HG02759 (cell line): ENCODE data around the gene ABCC1.

Experiments used
- ATAC-seq: cut with Tn5 transposase; IDR thresholded peaks from one replicate; pipeline ENCODE4 v1.9.1; 2021; ENCODE audit warnings: mild to moderate bottlenecking, moderate library complexity; ENCODE audit not compliant: unreplicated experiment

The ABCC1 gene

DNA sequence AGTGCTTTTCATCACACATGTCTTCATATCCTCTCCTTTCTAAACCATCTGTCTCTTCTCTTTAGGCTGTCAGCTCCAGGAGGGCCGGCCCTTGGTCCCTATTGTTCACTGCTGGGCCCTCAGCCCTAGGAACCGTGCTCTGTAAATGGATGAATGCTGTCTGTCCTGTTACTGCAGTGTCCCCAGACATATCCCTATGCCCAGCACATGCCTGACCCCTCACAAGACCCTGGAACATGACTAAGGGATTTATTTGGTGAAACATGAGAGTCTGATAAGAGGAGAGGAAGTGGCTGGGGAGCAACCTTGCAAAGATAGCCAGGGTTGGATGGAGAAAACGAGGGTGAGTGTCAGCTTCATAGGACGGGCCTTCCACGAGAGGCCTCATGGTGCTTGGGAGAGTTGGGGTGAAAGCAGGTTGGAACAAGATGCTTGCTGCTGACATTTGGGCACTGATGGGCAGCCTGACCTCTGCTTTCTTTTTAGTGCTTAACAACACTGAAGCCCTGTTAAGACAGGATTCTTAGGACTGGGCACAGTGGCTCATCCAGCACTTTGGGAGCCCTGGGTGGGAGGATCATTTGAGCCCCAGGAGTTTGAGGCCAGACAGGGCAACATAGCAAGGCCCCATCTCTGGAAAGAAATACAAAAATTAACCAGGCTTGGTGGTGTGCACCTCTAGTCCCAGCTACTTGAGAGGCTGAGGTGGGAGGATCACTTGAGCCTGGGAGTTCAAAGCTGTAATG, 39.0 kb downstream of the ABCC1 start:
- ATAC-seq = no peak

DNA sequence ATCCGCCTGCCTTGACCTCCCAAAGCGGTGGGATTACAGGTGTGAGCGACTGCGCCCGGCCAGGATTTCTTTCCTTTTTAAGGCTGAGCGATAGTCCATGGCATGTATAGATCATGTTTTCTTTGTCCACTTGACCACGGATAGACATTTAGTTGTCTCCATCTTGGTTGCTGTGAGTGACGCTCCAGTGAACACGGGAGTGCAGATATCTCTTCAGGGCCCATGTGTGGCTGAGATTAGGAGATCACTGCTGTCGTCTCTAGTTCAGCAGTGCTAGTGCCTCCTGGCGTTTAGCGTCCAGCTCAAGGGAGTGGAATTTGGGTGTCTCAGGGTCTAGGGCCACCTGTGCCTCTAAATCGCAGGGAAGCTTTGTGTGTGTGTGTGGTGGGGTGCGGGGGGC, 41.5 kb downstream of the ABCC1 start:
- ATAC-seq = no peak

DNA sequence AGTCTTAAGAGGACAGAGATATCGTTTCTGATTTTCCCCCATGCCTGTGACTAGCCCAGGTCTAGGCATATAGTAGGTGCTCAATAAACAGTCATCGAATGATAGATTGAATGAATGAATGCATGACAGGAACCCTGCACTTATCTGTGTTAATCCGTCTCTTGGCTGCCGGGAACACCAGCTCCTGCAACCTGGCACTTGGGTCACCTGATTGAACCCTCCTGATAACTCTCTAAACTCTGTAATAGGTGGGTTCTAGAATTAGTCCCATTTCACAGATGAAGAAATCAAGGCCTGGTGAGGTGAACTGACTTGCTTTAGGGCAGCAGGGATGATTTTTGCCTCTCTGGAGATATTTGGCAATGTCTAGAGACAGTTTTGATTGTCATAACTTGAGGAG, 43.7 kb downstream of the ABCC1 start:
- no peak for ATAC-seq

DNA sequence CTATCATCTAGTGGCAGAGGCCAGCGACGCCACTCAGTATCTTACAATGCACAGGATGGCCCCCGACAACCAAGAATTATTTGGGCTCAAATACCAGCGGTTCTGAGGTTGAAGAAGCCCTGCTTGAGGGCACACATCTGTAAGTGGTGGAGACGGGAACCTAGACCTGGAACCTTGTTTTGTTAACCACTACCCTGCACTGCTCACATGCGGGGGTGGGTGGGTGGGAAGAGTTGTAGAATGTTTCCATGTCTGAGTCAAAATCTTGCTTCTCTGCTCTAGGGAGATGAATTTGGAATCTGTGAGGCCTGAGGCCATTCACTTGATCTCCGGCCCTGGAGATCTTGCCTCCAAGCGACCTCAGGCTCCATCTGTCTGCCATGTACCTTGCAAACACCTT, 44.1 kb downstream of the ABCC1 start:
- ATAC-seq = no peak

DNA sequence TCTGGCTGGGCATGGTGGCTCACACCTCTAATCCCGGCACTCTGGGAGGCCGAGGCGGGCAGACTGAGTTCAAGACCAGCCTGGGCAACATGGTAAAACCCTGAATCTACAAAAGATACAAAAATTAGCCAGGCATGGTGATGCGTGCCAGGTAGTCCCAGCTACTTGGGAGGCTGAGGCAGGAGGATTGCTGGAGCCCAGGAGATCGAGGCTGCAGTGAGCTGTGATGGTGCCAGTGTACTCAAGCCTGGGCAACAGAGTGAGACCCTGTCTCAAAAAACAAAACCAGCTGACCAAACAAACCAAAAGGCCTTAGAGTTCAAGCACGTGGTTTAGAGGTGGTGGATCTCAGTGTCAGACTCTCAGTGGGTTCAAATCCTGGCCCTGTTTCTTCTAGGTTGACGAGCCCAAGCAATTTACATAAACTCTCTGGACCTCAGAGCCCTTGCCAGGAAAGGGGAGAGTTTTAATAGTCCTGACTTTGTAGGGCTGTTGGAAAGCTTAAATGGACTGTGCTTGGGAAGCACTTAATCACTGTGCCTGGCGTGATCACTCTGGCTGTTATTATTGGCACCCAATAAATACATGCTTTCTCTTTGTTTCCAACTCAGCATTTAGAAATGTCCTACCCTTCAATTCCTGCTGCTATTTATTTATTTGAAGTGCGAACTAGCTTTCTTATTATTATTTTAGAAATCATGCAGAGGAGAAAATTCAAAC, 44.7 kb downstream of the ABCC1 start:
- ATAC-seq = no peak

DNA sequence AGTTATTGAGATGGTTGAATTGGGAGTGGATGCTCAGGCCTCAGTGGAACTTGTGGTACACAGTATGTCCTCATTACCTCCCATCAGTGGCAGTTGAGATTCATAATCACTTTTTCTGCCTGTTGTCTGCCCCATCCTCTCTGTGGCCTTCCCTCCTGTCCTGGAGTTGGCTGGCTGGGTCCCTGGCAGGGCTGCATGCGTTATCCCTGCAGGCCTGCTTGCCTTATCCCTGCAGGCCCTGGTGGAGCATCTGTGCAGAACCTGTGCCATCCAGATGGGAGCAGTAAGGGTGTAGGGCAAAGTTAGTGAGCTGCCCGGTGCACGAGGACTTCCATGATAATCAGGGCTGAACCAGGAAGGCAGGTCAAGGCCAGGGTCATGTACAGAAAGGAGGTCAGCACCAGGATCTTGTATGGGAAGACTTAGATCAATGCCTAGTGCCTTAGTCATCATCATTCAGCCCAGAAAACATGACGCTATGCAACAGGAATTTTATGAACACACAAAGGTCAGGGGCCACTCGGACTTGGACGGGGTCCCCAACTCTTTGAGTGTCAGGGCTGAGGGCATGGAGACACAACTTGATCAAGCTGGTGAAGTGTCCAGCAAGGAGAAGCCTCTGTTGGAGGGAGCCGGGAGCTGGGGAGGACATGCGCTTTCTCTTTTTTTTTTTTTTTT, 47.2 kb downstream of the ABCC1 start:
- ATAC-seq = no peak

DNA sequence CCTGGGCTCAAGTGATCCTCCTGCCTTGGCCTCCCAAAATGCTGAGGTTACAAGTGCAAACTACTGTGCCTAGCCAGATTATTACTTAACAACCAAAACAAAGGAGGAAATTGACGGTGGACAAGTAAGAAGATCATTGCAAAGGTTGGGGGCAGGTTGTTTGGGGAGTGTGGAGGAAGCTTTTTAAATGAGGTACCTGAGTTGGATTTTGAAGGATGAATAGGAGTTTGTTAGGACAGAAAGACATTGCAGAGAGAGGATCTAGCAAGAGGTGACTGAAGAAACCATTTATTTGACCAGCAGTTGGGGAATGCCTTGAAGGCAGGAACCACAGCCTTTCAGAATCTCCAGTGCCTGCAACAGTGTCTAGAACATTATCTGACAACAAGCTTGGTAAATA, 51.3 kb downstream of the ABCC1 start:
- no peak for ATAC-seq

DNA sequence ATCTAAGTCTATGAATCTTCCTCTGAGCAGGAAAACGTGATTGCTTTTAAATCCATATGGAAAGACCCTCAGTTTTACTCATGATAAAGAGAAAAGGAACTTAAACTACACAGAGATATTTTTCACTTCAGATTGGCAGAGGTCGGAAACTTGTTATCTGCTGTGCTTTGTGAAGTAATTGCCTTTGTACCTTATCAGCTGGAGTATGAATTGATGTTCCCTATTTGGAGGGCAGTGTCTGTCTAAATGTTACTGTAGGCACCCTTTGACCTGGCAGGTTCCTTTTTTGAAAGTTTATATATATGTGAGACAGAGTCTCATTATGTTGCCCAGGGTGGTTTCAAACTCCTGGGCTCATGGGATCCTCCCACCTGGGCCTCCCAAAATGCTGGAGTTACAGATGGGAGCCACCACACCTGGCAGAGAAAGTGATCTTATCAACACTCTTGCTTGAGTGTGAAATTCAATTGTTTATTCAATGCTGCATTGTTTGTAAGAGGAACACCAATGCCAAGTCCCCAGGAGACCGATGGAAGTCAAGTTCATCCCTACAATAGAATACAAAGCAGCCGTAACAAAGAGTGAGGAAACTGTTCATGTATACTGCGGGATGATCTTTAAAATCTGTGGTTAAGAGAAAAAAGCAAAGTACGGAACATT, 52.3 kb downstream of the ABCC1 start:
- no peak for ATAC-seq

DNA sequence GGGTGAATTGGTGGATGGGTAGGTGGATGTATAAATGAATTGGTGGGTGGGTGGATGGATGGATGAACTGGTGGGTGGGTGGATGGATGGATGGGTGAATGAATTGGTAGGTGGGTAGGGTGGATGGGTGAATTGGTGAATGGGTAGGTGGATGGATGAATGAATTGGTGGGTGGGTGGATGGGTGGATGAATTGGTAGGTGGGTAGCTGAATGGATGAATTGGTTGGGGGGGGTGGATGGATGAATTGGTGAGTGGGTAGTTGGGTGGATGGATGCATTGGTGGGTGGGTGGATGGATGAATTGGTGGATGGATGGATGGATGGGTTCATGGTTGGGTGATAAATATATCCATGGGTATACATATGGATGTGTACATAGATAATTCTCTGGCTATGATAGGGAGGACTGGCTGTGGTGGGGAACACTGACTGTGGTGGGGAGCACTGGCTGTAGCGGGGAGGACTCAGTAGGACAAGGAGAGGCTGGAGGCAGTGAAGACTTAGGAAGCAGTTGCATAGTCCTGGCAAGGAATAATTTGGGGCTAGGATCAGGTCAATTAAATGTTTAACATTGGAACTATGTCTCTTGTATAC, 54.4 kb downstream of the ABCC1 start:
- ATAC-seq = no peak

DNA sequence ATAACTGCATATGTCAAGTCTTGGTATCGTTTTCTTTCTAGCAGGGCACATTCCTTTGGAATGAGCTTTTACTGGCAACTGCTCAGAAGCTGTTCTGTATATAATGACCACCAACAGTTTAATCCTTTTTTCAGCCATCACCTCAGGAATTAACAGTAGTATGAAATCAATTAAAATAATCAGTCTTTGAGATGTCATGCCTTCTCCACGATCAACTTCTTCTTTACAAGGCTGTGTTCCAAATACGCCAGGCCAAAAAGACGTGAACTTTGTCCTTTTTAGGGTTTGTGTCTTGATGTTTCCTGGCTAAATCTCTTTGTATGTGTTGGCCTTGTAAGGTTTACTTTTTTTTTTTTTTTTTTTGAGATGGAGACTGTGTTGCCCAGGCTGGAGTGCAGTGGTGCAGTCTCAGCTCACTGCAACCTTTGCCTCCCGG, 54.9 kb downstream of the ABCC1 start:
- ATAC-seq = no peak

DNA sequence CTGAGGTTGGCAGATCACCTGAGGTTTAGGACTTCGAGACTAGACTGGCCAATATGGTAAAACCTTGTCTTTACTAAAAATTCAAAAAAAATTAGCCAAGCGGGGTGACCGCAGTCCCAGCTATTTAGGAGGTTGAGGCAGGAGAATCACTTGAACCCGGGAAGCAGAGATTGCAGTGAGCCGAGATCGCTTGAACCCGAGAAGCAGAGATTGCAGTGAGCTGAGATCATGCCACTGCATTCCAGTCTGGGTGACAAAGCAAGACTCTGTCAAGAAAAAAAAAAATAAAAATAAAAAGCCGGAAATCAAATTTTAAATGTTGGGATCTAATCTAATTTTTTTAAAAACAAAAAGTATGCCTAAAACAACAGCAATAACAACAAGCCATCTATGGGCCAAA, 56.3 kb downstream of the ABCC1 start:
- ATAC-seq = no peak

DNA sequence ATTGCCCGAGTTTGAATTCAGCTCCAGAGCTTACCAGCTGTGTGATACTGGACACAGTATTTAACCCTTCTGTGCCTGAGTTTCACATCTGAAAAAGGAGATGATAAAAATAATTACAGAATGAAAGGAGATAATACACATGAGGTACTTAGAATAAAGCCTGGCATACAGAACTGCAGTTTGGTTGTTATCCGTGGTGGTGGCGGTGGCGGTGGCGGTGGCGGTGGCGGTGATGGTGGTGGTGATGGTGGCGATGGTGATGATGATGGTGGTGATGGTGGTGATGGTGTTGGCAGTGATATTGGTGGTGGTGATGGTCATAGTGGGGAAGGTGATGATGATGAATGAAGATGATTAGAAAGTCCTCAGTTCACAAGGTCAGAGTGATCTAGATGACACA, 57.2 kb downstream of the ABCC1 start:
- no peak for ATAC-seq

DNA sequence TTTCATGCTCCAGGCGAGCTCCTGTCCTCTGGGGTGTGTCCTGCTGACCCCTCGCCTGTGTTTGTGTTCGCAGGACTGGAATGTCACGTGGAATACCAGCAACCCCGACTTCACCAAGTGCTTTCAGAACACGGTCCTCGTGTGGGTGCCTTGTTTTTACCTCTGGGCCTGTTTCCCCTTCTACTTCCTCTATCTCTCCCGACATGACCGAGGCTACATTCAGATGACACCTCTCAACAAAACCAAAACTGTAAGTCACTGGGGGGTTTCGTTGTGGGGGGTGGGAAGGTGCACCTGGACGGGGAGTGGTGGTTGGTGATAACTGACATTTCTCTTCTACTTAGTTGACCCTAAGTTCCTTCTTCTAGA, 58.3 kb downstream of the ABCC1 start:
- ATAC-seq = peak; percentile 77

DNA sequence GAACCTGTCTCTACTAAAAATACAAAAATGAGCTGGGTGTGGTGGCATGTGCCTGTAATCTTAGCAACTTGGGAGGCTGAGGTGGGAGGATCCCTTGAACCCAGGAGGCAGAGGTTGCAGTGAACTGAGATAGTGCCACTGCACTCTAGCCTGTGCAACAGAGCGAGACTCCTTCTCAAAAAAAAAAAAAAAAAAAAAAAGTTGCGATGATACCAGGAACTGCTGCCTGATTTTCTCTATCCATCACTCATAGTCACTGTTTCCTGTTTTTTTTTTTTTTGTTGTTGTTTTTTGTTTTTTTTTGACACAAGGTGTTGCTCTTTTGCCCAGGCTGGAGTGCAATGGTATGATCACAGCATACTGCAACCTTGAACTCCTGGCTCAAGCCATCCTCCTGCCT, 59.2 kb downstream of the ABCC1 start:
- ATAC-seq = no peak

DNA sequence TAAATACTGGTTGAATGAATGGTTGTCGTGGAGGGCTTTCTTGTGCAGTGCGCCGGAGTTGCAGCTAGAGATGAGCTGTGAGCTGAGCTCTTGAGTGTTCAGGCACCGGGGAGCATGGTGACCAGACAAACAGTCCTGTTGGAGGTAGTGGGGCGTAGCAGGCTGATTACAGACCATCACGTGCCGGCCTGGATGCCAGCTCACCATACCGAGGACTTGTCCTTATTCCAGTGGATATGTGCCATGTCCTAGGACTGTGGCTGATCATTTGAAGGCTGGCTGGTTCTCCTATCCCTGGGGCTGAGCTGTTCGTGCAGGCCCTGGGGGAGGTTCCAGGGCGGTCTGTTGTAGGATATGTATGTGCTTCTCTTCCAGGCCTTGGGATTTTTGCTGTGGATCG, 60.0 kb downstream of the ABCC1 start:
- no peak for ATAC-seq

DNA sequence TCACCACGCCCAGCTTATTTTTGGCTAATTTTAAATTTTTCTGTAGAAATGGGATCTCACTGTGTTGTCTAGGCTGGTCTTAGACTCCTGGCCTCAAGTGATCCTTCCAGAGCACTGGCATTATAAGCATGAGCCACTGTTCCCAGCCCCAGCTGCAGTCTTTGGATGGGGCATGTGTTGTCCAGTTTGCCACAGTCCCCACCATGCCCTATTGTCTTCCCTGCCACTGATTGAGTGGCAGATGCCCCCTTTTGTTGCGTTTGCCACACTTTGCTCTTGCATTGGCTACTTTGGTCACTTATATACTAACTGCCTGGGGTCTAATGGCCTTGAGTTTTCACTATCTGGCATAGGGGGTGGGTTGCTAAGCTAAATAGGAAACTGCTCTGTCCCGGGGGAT, 60.8 kb downstream of the ABCC1 start:
- no peak for ATAC-seq

DNA sequence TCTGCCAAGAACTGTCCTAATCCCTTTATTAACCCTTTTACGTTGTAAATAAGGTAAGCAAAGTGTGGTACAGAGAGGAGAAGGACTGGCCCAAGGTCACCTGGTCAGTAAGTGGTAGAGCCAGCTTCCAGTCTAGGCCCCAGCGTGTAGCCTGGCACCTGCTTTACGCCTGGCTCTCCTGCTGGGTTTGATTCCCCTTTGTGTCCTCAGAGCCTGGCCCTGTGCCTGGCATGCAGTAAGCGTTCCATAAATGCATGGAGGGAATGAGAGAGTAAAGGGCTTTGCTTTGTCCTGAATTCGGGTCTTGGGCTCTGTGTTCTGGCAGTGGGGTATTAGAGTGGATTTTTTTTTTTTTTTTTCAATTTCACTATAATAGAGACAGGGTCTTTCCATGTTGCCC, 62.7 kb downstream of the ABCC1 start:
- no peak for ATAC-seq

DNA sequence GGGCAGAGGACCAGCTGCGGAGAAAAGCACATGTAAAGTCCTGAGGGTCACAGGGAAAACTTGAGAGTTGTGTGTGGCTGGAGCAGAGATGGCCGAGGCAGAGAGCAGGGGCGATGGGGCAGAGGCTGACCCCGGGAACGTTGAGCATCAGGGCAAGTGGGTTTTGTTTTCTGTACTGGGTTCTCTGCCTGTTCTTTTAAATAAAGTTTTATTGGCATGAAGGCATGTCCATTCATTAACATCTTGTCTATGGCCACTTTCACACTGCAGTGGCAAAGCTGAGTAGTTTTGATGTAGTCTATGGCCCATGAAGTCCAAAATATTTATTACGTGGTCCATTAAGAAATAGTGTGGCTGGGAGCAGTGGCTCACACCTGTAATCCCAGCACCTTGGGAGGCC, 64.4 kb downstream of the ABCC1 start:
- ATAC-seq = no peak

DNA sequence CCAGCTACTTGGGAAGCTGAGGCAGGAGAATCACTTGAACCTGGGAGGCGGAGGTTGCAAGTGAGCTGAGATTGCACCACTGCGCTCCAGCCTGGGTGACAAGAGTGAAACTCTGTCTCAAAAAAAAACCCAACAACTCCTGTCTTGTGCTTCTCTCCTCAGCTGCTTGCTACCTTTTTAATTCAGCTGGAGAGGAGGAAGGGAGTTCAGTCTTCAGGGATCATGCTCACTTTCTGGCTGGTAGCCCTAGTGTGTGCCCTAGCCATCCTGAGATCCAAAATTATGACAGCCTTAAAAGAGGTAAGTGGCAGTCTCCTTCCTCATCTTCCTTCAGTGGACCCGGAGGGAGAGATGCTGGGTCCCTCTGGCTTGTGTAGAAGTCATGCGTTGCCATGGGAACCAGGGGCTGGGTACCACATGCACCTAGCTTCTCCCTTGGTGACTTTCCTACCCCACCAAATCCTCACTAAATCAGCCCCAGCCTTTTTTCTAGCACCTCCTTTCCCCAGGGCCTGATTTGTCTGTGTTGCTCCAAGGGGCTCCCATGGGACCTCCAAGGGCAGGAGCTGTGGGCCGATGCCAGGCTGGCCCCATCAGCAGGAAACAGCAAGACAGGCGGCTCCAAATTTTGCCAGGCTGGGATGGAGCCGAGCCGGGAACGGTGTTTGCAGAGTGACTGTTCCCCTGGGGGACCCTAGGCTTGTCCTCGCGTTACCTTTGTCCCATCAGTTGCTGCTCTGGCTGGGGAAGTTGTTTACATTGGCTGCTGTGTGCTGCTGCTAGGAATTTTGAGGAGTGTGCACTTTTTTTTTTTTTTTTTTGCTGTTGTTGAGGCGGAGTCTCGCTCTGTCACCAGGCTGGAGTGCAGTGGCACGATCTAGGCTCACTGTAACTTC, 65.2 kb downstream of the ABCC1 start:
- ATAC-seq = no peak

DNA sequence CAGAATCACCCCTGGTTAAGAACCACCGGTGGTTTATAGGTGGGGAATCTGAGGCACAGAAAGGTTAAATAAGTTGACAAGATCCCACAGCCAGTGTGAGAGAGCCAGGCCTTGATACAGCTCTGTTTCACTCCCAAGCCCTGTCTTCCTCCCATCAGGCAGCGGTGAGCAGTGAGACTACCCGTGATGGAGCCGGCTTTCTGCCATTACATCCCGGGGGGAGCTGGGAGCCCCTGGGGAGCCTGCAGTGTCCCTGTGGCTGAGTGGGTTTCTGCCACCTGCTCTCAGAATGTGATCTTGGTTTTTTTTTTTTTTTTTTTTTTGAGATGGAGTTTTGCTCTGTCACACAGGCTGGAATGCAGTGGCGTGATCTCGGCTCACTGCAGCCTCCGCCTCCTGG, 66.4 kb downstream of the ABCC1 start:
- ATAC-seq = no peak
